ENCODE measurements around the gene SMOC2. TPM values are rescaled to one million over a fixed set of nuclear protein-coding genes. Genes with fewer than 3 reads are reported as not detected.

Gene SMOC2
- total and polyA plus RNA-seq, 12 donors = 3.0 to 32.0 (median 10.5) TPM

- H3K27me3 ChIP-seq = no peaks in the 10 kb centered on the region
- no peak overlapping the region for H3K4me3 ChIP-seq
- DNase-seq = no peak
- no peaks in the 10 kb centered on the region for H3K36me3 ChIP-seq (replicated peaks in 1 of 2)
- H3K9me3 ChIP-seq (replicated peaks in 1 of 3) = no peaks in the 10 kb centered on the region
- 77 to 87% (median 84%) methylated on average over 4 to 12 of the region's 12 CpGs for WGBS, 4 donors
- H3K27ac ChIP-seq = no peak overlapping the region
- intact Hi-C loops (cut with DNase I) = no loop called here
- H3K4me1 ChIP-seq (replicated peaks in 1 of 2) = no peaks in the 10 kb centered on the region
- TF ChIP-seq CTCF (IDR thresholded peaks at IDR 0.05) = no peak
- TF ChIP-seq POLR2A (IDR thresholded peaks at IDR 0.05) = no peak
These were observed 17.1 kb downstream of the SMOC2 start for GRCh38 chr6:168458101-168458500.

- intact Hi-C loops (cut with DNase I) = no loop called here
- TF ChIP-seq CTCF (IDR thresholded peaks at IDR 0.05) (no peak), POLR2A (IDR thresholded peaks at IDR 0.05) (no peak)
- Histone ChIP-seq H3K9me3 (replicated peaks in 1 of 3) (no peaks in the 10 kb centered on the region), H3K4me1 (replicated peaks in 1 of 2) (no peaks in the 10 kb centered on the region), H3K4me3 (no peak overlapping the region), H3K27me3 (no peaks in the 10 kb centered on the region), H3K36me3 (replicated peaks in 1 of 2) (no peaks in the 10 kb centered on the region), H3K27ac (no peak overlapping the region)
- no peak for DNase-seq
- WGBS, 4 donors = 91 to 99% (median 94%) methylated on average over 6 to 9 of the region's 9 CpGs
These were observed 18.6 kb downstream of the SMOC2 start for GRCh38 chr6:168459572-168459971.

GRCh38 chr6:168462289-168462853 is 21.4 kb downstream of the SMOC2 start:
- H3K36me3 ChIP-seq (replicated peaks in 1 of 2) = no peaks in the 10 kb centered on the region
- H3K4me3 ChIP-seq = no peak overlapping the region
- no peaks in the 10 kb centered on the region for H3K4me1 ChIP-seq (replicated peaks in 1 of 2)
- DNase-seq = no peak
- 59 to 72% (median 64%) methylated on average over 8 of the region's 8 CpGs for WGBS, 4 donors
- no peaks in the 10 kb centered on the region for H3K9me3 ChIP-seq (replicated peaks in 1 of 3)
- no peak overlapping the region for H3K27ac ChIP-seq
- H3K27me3 ChIP-seq = no peaks in the 10 kb centered on the region
- TF ChIP-seq CTCF (IDR thresholded peaks at IDR 0.05) = no peak
- intact Hi-C loops (cut with DNase I) = no loop called here

GRCh38 chr6:168464546-168464945 is 23.6 kb downstream of the SMOC2 start:
- Histone ChIP-seq H3K4me3 (no peak overlapping the region), H3K27me3 (no peaks in the 10 kb centered on the region), H3K4me1 (replicated peaks in 1 of 2) (no peaks in the 10 kb centered on the region), H3K9me3 (replicated peaks in 1 of 3) (no peaks in the 10 kb centered on the region), H3K36me3 (replicated peaks in 1 of 2) (no peaks in the 10 kb centered on the region), H3K27ac (no peak overlapping the region)
- DNase-seq = no peak
- intact Hi-C loops (cut with DNase I) = no loop called here
- 76 to 88% (median 85%) methylated on average over 4 of the region's 4 CpGs for WGBS, 4 donors
- no peak for TF ChIP-seq POLR2A (IDR thresholded peaks at IDR 0.05)
- no peak for TF ChIP-seq CTCF (IDR thresholded peaks at IDR 0.05)
